A673 (cell line): ENCODE data around the gene CASKIN2. TPM values are rescaled to one million over a fixed set of nuclear protein-coding genes. Genes with fewer than 3 reads are reported as not detected.

Experiments
- BruUV-seq: library from RNA; stranded (reverse); fragments of 400-500 nt; replicated peaks from 2 replicates; lab custom pipeline; 2021; lab: Mats Ljungman, UMichigan
- CTCF ChIA-PET: fragments of 300-600 bp; sonication (Branson Sonifier 250); formaldehyde crosslinking; loops from one replicate; lab custom pipeline; 2022; ENCODE audit warnings: antibody characterized with exemption; lab: Charles Lee
- POLR2A ChIA-PET: fragments of 300-600 bp; sonication (Branson Sonifier 250); formaldehyde crosslinking; loops from one replicate; lab custom pipeline; 2022; ENCODE audit warnings: antibody characterized with exemption; ENCODE audit not compliant: low non-redundant PET; lab: Charles Lee
- DNase-seq: peaks from one replicate; pipeline ENCODE4 v3.0.0-alpha.2; 2015; ENCODE audit warnings: low spot score
- H3K27ac ChIP-seq: fragments of 200-600 bp; sonication (generic); 2 replicates; pipeline ENCODE4 v1.5.1; 2016; ENCODE audit warnings: mixed run types, low read depth, mild to moderate bottlenecking, mixed read lengths, antibody characterized with exemption, low read length; ENCODE audit not compliant: poor library complexity, severe bottlenecking
- H3K27me3 ChIP-seq: fragments of 200-600 bp; sonication (generic); replicated peaks from 2 replicates; pipeline ENCODE4 v1.6.1; 2017; ENCODE audit warnings: mixed run types, low read depth, mild to moderate bottlenecking, mixed read lengths, antibody characterized with exemption, low read length; ENCODE audit not compliant: insufficient read depth, poor library complexity
- H3K36me3 ChIP-seq: fragments of 200-600 bp; sonication (generic); 2 replicates; pipeline ENCODE4 v1.6.1; 2016; ENCODE audit warnings: mixed run types, mild to moderate bottlenecking, mixed read lengths, antibody characterized with exemption, low read length; ENCODE audit not compliant: insufficient read depth, poor library complexity, severe bottlenecking
- H3K4me1 ChIP-seq: fragments of 200-600 bp; sonication (generic); 2 replicates; pipeline ENCODE4 v1.6.1; 2017; ENCODE audit warnings: mixed run types, mild to moderate bottlenecking, mixed read lengths, antibody characterized with exemption, low read length; ENCODE audit not compliant: insufficient read depth, poor library complexity, severe bottlenecking
- H3K4me3 ChIP-seq: fragments of 200-600 bp; sonication (generic); 2 replicates; pipeline ENCODE4 v1.5.1; 2016; ENCODE audit warnings: low read depth, mixed run types, mild to moderate bottlenecking, mixed read lengths, low read length; ENCODE audit not compliant: poor library complexity, severe bottlenecking
- H3K9me3 ChIP-seq: fragments of 200-600 bp; sonication (generic); 2 replicates; pipeline ENCODE4 v1.6.1; 2016; ENCODE audit warnings: mixed run types, low read depth, mild to moderate bottlenecking, mixed read lengths, antibody characterized with exemption, low read length; ENCODE audit not compliant: poor library complexity, severe bottlenecking
- CTCF ChIP-seq: fragments of 300-800, 200-600 bp; sonication (generic); conservative IDR thresholded peaks from 2 replicates; pipeline ENCODE4 v1.5.1; 2017; ENCODE audit warnings: low read depth, mild to moderate bottlenecking, antibody characterized with exemption, low read length, moderate library complexity, mixed read lengths
- EZH2 ChIP-seq: fragments of 200-600 bp; sonication (generic); IDR thresholded peaks from 2 replicates; pipeline ENCODE4 v1.6.1; 2017; ENCODE audit warnings: borderline replicate concordance, low read depth, mild to moderate bottlenecking, mixed read lengths, antibody characterized with exemption, low read length; ENCODE audit not compliant: poor library complexity, severe bottlenecking
- intact Hi-C: fragments of 100-400 bp; cut with micrococcal nuclease; formaldehyde crosslinking; loops from one replicate; pipeline ENCODE4 v1.10.0; 2022; ENCODE audit not compliant: unreplicated experiment
- total RNA-seq: library from RNA; stranded (reverse); gene quantifications from 2 replicates; pipeline ENCODE4 v1.2.3, GENCODE V29; 2021

Gene CASKIN2
- total RNA-seq, 1 experiment from 2014 or later: 32.6 TPM

- ChIA-PET CTCF (no interaction called here), POLR2A (no interaction called here)
- Histone ChIP-seq H3K27me3 (no peaks in the 10 kb centered on the region), H3K27ac (no peak overlapping the region), H3K4me1 (no peaks in the 10 kb centered on the region), H3K4me3 (no peak overlapping the region), H3K36me3 (no peaks in the 10 kb centered on the region), H3K9me3 (no peaks in the 10 kb centered on the region)
- TF ChIP-seq CTCF (no peak), EZH2 (no peak)
- intact Hi-C loops: no loop called here
- no TSS peak for BruUV-seq
- no peak for DNase-seq
Measured at GRCh38 chr17:75535871-75536270, 20.5 kb upstream of the CASKIN2 start.

GRCh38 chr17:75535119-75535537, 19.8 kb upstream of the CASKIN2 start:
- DNase-seq: no peak
- no peaks in the 10 kb centered on the region for H3K36me3 ChIP-seq
- CTCF ChIA-PET: no interaction called here
- no peak overlapping the region for H3K27ac ChIP-seq
- POLR2A ChIA-PET: no interaction called here
- no peaks in the 10 kb centered on the region for H3K27me3 ChIP-seq
- no peak for TF ChIP-seq EZH2
- no peaks in the 10 kb centered on the region for H3K9me3 ChIP-seq
- no peak overlapping the region for H3K4me3 ChIP-seq
- H3K4me1 ChIP-seq: no peaks in the 10 kb centered on the region
- BruUV-seq: no TSS peak
- intact Hi-C loops: no loop called here

- Histone ChIP-seq H3K9me3 (no peaks in the 10 kb centered on the region), H3K27me3 (no peaks in the 10 kb centered on the region), H3K27ac (no peak overlapping the region), H3K4me3 (no peak overlapping the region), H3K4me1 (no peaks in the 10 kb centered on the region), H3K36me3 (no peaks in the 10 kb centered on the region)
- DNase-seq: no peak
- ChIA-PET POLR2A (no interaction called here), CTCF (interaction anchor here (0.6 kb wide), 1 partner anchor 609 kb away, joined by 5 read pairs; the partner anchor contains the start of gene USH1G)
- BruUV-seq: no TSS peak
- TF ChIP-seq CTCF (no peak), EZH2 (no peak)
- intact Hi-C loops: no loop called here
Measured at GRCh38 chr17:75531721-75532072, 16.4 kb upstream of the CASKIN2 start.
